ENCODE measurements around the gene C5orf52.

DNA sequence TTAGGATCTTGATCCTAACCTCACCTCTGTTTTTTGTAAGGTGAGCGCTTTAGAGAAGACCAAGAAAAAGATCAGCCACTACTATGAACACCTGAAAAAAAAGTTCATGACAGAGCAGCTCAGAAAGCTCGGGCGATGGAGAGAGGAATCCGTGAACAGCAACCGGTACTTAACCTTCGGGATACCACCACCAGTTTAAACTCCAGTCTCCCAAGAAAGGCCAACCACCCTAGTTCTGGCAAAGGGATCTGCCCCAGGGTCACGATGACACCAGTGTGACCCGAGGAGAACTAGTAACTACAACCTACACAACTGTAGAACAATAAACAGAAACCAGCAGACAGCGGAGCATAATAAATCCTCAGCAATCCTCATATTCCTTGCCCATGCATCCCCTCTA lies 8.5 kb downstream of the C5orf52 start:
- TF ChIP-seq EP300 (IDR thresholded peaks at IDR 0.05) (no peak), POLR2AphosphoS5 (IDR thresholded peaks at IDR 0.05) (no peak)
- TF ChIP-seq, protein P1, sequence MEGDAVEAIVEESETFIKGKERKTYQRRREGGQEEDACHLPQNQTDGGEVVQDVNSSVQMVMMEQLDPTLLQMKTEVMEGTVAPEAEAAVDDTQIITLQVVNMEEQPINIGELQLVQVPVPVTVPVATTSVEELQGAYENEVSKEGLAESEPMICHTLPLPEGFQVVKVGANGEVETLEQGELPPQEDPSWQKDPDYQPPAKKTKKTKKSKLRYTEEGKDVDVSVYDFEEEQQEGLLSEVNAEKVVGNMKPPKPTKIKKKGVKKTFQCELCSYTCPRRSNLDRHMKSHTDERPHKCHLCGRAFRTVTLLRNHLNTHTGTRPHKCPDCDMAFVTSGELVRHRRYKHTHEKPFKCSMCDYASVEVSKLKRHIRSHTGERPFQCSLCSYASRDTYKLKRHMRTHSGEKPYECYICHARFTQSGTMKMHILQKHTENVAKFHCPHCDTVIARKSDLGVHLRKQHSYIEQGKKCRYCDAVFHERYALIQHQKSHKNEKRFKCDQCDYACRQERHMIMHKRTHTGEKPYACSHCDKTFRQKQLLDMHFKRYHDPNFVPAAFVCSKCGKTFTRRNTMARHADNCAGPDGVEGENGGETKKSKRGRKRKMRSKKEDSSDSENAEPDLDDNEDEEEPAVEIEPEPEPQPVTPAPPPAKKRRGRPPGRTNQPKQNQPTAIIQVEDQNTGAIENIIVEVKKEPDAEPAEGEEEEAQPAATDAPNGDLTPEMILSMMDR (IDR thresholded peaks at IDR 0.05): no peak

All from stomach (tissue), 4 donors.